OCI-LY1 (cell line): Measurements from ENCODE around the gene ARAP1.

Source experiments
- EZH2 ChIP-seq: fragments of 200-600 bp; sonication (generic), shearing (Covaris generic); IDR thresholded peaks from 2 replicates; pipeline ENCODE4 v1.8.0; 2017; ENCODE audit warnings: borderline replicate concordance, mixed run types, mild to moderate bottlenecking, antibody characterized with exemption, low read length, moderate library complexity, mixed read lengths
- TF ChIP-seq, protein P1 (sequence below): fragments of 200-600 bp; sonication (generic), shearing (Covaris generic); IDR thresholded peaks from 2 replicates; pipeline ENCODE4 v1.5.1; 2017; ENCODE audit warnings: mild to moderate bottlenecking, antibody characterized with exemption, low read length, moderate library complexity, mixed read lengths

DNA sequence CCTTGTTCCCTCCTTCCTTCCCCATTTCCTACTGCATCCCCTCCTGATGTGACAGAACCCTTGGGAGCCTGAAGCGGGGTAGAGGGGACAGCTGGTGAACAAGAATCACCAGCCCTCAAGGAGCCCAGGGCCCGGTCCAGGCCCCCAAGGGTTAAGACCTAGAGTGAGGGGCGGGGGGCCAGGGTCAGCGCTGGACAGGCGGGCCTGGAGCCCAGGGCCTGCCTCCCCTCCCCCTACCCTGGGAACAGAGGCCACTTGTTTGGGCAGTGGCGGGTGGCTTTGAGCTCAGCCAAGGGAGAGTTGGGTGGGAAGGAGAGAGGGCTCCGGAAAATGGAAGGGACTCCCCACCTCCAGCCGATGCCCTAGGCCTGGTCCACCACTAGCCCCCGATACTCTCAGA, 2.1 kb downstream of the ARAP1 start:
- TF ChIP-seq, protein P1, sequence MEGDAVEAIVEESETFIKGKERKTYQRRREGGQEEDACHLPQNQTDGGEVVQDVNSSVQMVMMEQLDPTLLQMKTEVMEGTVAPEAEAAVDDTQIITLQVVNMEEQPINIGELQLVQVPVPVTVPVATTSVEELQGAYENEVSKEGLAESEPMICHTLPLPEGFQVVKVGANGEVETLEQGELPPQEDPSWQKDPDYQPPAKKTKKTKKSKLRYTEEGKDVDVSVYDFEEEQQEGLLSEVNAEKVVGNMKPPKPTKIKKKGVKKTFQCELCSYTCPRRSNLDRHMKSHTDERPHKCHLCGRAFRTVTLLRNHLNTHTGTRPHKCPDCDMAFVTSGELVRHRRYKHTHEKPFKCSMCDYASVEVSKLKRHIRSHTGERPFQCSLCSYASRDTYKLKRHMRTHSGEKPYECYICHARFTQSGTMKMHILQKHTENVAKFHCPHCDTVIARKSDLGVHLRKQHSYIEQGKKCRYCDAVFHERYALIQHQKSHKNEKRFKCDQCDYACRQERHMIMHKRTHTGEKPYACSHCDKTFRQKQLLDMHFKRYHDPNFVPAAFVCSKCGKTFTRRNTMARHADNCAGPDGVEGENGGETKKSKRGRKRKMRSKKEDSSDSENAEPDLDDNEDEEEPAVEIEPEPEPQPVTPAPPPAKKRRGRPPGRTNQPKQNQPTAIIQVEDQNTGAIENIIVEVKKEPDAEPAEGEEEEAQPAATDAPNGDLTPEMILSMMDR, result no peak
- TF ChIP-seq EZH2, result no peak
